Superior temporal gyrus (tissue), 1 donor: ENCODE data around the gene ATG2B.

Experiments used
- DNase-seq: peaks from one replicate; pipeline ENCODE4 v3.0.0-alpha.2; 2016; ENCODE audit errors: extremely low spot score

Gene ATG2B

DNA sequence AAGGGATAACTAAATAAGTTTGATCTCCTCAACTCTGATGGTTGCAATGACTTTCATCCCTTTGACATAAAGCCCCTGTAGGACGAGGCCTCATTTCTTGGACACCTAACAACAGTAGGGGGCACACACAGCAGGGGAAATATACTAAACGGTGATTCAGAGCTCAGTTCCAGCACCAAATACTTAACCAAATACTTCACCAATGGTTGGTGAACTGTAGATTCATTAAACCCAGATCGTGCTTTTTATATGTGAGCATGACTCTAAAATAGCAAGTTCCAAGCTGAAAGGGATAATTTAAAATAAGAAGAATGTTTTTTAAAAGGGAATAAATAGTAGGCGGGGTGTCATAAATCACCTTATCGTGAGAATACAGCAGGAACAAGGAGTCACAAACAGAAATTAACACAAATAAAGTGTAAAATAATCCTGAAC is 53.2 kb downstream of the ATG2B start:
- no peak for DNase-seq

DNA sequence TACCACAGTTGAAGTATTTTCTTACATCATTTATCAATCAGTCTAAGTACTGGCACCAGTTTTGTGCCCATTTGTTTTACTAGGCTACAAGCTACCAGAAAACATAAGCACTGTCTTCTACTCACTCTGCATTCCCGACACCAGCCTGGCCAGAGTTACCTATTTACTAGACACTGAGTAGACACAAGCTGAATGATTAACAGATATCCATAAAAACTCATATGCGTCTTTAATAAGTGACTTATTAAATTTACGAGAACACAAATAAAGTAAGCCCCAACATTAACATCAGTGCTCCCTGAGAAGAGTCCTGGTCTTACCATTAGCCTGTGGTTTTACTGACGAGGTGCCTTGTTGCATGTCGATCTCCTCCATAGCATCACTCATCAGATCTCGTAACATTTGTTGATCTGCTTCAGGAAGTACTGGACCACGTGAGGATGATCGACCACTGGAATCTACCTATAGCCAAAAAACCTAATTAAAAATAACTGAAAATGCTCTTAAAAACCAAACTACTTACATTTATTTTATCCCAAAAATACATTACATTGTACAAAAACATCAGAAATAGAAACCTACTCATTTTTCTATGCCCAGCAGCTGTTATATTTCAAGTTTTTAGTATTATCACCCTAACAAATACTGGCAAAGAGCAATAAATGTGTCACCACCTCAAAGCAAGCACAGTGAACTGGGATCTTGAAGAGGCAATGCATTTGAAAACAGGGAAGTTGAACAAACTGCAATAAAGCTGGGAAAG is 53.8 kb downstream of the ATG2B start:
- DNase-seq, result no peak

DNA sequence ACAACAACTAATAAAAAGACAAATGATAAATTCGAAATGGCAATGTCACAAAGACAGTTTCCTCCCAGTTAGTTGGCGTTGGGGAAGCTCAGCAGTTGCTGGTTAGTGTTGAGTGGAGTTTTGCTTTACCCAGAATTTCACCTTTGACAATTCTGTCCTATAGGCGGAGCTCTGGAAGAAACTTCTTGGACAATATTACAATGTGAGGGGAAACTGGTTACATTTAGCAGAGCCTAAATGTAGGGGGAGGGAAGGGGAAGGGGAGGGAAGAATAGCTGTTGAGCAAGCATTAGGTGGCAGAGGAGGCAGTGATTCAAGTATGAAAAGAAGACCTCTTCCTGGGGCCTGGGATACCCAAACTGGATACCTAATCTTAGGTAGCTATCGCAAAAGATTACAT is 55.7 kb downstream of the ATG2B start:
- DNase-seq, result no peak

DNA sequence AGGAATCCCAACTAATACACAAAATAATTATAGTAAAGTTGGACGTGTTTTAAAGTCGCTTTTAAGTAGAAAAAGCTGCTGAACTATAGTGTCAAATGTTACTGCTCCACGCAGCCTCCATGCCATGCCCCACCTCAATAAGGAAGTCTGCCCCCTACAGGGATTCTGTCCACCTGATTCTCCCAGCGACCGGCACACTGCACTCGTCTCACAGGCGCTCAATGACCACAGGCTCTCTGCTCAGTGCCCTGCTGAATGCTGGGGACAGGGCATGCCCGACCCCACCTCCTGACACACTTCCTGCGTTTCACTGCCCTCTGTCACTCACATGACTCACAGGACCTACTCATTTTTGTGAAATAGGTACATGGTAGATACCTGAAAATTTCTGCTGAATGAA is 58.2 kb downstream of the ATG2B start:
- DNase-seq, result no peak

DNA sequence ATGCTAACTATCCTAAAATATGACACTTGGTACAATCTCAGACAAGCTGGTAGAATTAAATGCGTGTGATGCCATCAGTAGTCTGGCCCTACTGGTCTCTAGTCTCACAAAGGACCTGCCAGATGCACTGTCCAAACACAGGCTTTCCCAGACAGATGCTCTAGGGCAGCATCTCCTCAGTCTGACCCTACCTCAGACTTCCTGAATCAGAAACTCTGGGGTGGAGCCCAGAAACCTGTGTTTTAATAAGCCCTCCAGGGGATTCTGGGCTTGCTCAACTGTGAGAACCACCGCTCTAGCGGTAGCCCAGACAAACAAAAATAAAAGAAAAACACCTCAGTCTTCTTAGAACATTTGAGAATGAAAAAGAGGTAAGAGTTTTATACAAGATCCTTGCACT is 59.2 kb downstream of the ATG2B start:
- no peak for DNase-seq

DNA sequence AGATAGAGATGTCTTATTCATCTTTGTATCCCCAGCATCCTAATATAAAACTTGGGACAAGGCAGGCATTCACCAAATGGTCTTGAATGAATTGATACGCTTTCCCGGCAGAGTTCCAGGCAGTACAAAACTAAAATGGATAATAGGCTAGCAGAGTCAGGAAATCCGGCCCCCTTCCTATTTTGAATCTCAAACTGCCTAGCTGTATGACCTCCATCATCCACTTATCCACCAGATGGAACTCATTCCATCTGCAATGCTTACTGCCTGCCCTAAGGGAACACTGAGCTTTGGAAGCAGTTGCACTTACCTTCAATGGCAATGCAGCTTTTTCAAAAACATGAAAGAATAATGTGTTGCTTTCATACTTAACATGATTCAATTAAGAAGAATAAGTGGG is 63.7 kb downstream of the ATG2B start:
- DNase-seq, result peak; percentile 40

DNA sequence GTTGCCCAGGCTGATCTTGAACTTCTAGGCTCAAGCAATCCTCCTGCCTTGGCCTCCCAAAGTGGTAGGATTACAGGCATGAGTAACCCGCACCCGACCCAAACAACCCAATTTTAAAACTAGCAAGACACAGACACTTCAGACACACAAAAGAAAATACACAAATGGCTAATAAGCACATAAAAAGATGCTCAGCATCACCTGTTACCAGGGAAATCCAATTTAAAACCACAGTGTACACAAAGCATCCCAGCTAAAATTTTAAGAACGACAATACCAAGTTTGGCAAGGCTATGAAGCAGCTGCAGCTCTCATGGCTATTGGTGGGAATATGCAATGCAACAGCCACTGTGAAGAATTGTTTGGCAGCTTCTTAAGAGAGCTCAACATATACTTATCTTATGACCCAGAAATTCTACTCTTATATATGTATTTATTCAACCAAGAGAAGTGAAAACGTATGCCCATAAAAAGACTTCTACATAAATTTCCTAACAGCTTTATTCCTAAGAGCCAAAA is 65.1 kb downstream of the ATG2B start:
- no peak for DNase-seq

DNA sequence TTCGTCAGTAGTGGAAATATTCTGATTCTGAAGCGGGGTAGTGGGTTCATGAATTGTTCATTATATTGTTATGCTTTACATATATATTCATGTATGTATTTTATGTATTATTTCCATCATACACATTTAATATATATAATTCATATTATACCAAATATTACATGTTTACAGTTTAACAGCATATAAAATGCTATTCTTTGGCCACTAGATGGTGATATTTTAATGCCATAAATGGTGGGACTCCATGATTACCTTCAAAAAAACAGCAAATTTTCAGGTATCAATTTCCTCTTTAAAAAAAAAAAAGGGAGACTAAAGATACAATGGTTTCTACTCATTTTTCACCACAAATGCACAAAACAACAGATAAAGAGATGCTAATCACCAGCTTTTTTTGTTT is 66.1 kb downstream of the ATG2B start:
- peak; percentile 63 for DNase-seq

DNA sequence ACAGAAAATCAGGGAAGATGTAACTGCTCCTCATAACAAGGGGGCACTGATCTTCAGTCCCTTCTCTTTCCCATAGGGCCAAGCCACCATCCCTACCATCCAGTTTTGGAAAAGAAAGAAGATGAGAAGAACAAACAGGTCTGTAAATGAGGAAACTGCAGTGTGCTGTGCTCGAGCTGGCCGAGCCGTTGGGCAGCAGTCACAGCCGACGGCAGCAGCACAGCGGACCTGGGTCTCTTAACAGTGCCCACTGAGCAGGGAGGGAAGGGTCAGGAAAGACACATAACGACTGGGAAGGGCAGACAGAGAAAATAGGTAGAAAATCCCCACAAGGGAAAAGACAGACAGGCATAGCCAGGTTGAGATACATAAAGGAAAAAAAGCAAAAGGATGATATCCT is 68.9 kb downstream of the ATG2B start:
- no peak for DNase-seq

DNA sequence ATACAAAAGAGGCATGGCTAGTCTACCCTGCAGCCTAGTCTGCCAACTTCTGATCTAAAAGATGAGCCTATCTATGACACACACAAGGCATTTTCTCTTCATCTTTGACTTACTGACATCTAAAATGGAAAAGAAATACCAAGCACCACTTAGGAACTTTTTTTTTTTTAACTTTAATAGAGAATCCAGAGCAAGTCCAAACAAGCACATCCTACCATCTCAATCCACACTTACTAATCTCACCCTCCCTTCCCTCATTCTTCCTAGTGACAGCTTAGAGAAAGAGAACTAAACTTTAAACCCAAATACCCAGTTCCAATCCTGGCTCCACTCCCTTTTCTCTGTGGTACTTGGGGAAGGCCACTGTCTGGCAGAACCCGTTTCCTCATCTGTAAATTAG is 75.3 kb downstream of the ATG2B start:
- no peak for DNase-seq

DNA sequence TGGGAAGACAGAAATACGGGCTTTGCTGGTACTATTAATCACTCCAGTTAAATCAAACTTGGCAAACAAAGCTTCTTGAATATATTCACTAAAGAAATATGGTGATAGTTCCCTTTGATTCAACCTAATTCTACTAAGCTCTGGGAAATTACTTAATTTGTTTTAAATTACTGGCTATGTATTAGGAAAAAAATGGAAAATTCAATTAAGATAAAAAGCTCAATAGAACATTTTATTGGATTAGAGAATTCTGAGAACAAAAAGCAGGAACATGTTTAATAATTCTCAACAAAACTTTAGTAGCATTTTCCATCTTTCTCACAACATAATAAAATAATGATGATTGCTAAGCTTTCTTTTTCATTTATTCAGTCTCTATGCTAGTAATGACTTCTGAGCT is 76.9 kb downstream of the ATG2B start:
- DNase-seq, result no peak

DNA sequence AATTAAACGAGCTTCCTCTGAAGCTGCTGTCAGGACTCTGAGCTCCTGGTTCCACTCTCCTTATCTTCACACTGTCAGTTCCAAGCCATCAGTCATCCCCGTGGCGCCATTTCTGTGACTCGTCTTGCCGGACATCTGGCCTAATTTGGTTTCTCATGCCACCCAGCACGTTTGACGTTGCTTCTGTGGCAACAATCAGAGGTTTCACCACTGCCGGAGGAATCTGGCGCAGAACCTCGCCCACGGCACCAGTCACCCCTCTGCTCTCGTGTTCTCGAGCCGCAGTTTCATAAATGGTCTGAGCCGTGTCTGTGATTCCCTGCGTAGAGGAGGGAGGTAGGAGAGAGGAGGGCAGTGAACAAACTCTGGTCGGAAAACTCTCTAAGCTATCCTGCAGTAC is 77.5 kb downstream of the ATG2B start:
- no peak for DNase-seq

DNA sequence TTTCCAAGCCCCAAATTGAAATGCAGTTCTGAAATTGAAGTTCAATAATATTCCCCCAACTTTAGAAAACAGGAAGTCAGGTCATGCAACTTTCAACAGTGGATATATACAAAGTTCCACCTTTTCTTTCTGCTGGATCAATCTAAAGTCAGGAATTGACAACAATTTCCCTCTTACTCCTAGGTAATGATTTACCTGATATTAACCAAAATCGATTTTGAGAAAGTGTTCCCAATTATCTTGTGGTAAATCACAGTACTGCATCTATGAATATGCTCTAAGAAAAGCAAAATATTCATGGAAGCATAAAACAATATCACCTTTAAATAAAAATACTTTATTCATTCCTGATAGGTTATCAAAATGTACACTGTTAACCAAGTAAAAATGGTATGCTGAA is 78.7 kb downstream of the ATG2B start:
- no peak for DNase-seq

DNA sequence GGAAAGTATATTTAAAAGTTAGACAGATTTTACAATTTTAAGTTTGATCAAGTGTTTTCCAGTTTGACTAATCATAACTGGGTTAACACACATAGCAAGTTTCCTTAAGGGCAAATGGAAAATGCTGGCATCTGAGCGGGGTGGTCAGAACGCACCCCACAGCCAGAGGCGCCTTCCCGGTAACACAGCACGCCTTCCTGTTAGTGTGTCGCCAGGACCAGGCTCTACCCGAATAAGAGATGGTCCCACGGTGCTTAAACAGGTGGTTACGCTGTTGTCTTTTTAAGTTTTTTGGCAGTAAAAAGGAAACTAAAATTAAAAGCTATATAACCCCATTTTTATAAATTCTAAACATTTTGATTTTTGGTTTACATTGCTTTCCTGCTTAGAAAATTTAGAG is 79.1 kb downstream of the ATG2B start:
- DNase-seq, result no peak

DNA sequence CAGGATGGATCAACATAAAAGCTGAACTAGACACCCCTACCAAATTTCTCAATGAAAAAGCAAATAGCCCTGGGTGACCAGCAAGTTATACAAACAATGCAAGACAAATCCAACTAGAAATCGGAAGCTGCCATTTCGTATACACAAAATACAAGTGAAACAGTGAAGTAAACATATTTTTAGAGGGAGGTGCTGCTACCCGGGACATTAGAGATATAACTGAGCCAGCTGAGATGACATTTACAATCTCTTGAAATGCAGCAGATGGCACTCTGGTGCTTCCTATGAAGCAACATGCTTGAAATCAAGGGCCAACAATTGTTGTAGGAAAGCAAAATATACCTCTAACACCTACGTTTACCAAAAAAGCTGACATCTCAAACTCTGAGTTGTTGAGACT is 81.7 kb downstream of the ATG2B start:
- peak; percentile 57 for DNase-seq

DNA sequence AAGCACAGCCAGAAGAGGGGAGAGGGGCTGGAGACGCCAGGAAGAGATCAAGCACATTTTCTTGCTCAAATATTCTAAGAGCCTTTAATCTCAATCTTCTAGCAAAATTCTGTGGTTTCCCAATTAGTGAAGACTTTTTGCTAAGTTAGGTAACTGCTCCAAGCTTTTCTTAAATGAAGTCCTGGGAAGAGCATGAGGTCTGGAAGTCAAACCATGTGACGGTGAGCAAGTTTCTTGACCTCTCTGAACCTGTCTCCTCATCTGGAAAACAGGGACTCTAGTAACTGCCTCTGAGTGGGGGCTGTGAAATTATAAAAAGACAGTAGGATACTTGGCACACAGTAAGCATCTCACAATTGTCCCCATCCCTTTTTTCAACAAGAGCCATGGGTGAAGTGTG is 83.0 kb downstream of the ATG2B start:
- no peak for DNase-seq

DNA sequence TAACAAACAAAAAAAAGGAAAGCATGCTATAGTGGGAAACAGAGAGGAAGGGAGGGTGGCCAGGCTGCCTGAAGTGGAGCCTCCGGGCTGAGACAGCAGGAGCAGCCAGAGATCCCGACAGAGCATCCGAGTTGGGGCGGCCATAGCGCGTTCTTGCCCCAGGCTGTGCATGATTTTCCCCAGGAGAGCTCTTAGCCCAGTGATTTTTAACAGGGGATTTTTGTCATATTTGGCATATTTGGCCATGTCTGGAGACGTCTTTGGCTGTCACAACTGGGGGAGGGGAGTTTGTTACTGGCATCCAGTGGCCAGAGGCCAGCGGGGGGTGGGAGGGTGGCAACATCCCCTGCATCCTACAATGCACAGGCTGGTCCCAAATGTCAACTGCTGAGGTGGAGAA is 83.6 kb downstream of the ATG2B start:
- no peak for DNase-seq

DNA sequence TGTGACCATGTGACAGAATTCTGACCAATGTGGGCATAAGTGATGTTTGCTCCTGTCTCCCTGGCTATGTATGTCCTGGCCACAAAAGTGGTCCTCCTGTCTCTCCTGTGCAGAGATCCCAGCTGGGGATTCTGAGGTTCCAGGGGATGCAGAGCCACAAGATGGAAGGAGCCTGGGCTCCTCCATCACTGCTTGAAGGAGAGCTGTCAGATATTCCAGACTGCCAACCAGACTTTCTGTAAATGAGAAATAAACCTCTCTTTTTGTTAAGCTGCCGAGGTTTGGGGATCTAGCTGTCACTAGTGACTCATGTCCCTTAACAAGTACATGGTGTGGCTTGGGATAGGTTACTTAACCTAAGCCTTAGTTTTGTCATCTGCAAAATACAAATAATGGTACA is 85.3 kb downstream of the ATG2B start:
- no peak for DNase-seq

DNA sequence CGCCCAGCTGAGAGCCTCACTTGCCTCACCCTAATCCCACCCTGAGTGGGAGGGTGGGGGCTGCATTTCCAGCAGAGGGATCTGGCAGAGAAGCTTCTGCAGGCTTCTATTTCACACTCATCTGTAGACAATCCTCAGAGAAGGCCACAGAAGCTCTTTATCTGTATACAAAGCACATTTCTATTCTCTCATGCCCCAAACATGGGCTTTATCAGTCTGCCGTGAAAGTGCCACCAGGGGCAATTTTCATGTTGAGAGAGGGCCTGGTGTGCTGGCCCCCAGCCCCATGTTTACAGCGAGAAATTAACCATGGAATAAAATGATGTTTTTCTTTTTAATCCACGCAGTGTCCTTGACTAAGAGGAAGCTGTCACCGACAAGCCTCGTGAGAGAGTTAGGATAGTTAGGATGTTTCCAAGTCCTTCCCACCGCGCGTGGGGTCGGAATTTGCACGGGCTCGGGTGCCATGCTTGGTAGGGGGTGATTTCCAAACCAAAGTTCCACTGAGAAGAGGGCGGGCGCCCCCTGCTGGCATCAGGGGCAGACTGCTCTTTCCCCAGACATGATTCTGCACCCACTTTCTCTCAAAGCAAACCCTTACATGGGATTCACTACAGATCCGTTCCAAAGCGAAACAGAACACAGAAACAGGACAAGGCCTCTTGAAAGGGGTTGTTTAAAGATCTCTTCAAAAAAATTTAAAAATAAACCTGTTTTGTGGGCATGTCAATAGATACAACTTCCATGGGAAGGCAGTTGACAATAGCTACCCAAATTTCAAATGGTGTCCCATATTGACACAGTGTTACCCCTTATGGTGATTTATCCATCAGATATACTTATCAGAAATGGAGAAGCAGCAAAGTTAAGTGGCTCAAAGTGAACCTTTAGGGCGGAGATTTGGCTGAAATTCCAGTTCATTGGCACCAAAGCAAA is 87.7 kb downstream of the ATG2B start:
- DNase-seq, result peak; percentile 95

DNA sequence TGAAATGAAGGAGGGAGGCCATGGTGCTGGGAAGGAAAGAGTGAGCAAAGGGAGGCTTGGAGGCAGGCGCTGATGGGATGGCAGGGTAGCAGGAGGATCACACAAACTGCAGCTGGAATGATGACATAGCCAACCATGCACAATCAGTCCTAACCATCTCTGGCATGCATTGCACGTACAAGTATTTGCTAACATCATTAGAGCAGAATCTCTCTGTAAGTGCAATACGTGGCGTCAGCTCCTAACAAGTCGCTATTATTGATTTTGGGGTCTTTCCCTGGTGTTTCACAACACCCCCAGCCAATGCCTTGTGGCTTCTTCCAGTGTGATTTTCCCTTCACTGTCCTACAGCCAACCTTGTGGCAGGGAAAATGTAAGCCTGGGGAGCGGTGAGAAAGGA is 88.6 kb downstream of the ATG2B start:
- peak; percentile 87 for DNase-seq

DNA sequence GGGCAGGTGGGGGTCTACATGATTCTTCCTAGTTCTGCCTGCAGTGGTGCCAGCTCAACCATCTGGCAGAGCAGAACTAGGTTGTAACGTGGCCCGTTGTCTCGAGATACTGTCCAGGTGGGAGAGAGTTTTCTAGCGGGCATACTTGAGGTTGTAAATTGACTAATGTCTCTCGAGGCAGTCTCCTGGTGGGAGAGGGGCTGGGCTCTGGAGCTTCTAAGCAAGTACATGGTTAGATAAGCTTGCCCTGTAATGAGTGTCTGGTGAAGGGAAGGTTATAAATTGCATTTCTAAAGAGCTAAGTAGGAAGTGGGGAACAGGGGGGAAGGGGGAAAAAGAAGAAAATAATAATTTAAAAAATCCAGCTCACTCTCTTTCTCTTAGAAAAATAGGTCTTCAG is 89.0 kb downstream of the ATG2B start:
- peak; percentile 21 for DNase-seq

DNA sequence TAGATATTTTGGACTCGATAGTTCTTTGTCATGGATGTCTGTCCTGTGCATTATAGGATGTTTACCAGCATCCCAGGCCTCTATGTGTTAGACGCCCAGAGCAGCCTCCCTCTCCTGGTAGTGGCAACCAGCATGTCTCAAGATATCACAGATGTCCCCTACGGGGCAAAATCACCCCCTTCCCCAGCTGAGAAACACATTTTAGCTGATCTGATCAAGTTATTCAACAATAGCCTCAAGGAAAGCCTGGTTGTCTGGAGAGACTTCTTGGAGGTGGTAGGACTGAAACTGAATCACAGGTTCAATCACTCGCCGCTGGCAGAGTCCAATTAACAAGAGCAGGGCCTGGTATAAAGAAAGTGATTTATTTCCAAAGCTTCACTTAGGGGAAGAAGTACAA is 89.5 kb downstream of the ATG2B start:
- peak; percentile 16 for DNase-seq
